GM19468 (cell line): ENCODE results near the gene DIP2C.
"Not testable (repeated sequence)": the region's sequence is repeated elsewhere in the genome, so short reads cannot be mapped to it uniquely, and the experiment has no call there.

ENCODE experiments used
- ATAC-seq: cut with Tn5 transposase; IDR thresholded peaks from one replicate; pipeline ENCODE4 v1.9.1; 2021; ENCODE audit warnings: mild to moderate bottlenecking, moderate library complexity, moderate number of reproducible peaks; ENCODE audit not compliant: unreplicated experiment; ENCODE audit errors: extremely low read depth

Gene DIP2C

DNA sequence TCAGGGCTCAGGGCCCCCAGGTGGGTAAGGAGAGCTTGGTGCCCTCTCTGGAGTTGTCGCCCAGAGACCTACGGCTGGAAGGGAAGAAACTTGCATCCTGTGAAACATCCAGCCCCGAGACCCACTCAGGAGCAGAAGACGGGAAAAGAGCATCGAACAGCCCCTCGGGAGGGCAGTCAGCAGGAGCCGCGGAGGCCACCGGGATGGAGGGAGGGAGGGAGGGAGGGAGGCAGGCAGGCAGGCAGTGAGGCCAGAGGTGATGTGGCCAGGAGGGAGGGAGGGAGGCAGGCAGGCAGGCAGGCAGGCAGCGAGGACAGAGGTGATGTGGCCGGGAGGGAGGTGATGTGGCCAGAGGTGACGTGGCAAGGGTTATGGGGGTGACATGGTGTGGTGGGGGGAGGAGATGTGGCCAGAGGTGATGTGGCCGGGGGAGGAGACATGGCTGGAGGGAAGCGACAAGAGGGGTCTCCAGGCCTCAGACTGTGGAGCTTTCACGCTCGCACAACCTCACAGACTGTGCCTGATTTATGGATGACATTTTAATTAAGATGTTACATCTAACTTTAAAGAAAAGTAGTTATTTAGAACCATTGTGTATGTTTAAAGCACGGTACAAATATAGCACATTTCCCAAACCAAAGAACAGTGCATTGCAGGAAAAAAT lies 141.1 kb downstream of the DIP2C start:
- no peak for ATAC-seq

- ATAC-seq, result no peak
Measured at GRCh38 chr10:547591-548081, 141.8 kb downstream of the DIP2C start.

DNA sequence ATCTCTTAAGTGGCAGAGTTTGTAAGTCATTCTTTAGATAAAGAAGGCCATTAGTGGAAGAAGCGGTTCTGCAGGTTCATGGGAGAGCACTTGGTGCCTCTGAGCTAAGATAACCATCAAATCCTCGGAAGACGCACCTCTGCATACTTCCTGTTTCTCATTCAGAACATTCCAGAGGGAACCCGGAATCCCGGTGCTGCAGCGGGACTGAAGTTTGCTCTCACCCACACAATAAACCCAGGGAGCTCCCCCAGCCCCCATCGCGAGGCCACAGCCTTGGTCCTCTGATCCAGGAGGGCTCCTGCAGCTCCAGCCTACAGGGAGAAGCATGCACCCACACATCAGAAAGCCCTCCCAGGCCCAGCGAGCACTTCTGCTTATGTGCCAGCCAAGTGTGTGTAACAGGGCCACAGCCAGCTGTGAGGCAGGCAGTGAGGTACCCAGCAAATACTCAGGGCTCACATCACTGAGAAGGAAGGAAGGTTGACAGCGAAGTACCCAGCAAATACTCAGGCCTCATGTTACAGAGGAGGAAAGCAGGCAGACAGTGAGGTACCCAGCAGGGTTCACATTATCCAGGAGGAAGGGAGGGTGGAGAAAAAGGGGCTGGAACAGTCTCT lies 142.4 kb downstream of the DIP2C start:
- no peak for ATAC-seq

DNA sequence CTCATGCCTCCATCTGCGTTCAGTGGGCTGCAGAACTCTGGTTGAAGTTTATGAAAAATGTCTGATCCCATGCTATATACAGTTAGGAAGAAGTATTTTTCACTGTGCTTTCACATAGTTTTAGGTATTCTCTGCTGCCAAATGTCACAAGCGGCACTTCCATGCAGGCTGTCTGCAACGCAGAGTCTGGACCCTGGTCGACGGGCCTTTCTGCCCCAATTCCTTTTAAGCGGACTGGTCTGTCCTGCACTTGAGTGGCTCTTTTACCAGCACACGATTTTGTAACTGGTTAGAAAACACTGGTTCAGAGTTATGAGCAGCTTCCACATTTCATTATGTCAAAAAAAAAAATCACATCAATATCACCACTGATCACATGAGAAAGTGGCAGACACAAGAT lies 143.0 kb downstream of the DIP2C start:
- no peak for ATAC-seq

DNA sequence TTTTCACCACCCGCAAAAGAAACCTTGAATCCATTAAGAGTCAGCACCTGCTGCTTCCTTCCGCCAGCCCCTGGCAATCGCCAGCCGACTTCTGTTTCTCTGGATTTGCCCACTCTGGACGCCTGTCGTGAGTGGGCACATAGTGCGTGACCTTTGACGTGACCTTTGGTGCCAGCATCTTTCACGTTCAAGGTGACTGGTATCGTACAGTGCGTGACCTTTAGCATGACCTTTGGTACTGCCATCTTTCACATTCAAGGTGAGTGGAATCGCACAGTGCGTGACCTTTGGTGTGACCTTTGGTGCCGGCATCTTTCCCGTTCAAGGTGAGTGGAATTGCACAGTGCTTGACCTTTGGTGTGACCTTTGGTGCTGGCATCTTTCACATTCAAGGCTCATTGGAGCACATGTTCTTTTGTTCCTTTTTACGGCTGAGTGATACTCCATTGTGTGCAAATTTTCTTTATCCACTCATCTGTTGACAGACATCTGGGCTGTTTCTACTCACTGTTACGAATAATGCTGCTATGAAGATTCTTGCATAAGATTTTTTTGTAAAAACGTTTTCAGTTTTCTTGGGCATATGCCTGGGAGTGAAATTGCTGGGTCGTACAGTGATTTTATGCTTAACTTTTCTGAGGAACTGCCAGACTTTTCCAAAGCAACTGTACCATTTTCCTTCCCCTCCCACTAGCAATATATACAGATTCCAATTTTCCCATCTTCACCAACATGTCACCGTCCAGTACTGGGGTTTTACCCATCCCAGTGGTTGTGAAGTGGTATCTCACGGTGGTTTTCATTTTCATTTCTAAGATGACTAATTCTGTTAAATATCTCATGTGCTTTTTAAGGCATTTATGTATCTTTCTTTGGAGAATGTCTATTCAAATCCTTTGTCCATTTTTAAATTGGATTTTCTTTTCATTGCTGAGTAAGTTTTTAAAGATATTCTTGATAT lies 145.3 kb downstream of the DIP2C start:
- ATAC-seq, result no peak

DNA sequence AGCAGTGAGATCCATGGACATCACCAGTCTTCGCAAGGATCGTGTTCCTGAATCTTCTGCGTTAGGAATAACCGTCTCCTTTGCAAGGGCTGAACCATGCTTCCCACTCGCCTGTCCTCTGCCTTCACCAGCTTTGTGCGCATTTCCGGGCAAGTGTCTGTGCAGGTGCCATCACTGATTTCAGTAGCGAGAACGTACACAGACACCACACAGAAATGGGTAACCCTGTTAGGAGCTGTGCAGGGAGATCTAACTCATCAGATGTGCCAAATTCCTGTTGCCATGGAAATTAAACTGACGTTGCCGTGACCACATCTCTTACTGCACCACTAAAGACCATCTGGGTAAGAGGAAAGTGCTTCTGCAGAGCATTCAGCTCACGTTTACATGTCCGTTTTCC lies 146.3 kb downstream of the DIP2C start:
- ATAC-seq, result no peak

GRCh38 chr10:541750-542371 lies 147.6 kb downstream of the DIP2C start:
- no peak for ATAC-seq

DNA sequence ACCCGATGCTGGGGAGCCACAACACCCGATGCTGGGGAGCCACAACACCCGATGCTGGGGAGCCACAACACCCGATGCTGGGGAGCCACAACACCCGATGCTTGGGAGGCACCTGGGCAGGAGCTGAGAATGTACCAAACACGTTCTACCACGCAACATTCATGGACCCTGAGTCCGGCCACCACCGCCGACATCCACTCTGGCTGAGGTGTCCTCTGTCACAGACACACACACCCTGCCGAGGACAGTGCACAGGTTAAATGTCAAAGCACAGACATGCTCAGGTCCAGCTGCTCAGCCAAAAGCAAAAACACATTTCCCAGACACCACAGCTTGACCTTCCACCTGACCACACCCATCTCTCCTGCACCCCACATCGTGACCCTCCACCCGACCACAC lies 148.4 kb downstream of the DIP2C start:
- no peak for ATAC-seq

DNA sequence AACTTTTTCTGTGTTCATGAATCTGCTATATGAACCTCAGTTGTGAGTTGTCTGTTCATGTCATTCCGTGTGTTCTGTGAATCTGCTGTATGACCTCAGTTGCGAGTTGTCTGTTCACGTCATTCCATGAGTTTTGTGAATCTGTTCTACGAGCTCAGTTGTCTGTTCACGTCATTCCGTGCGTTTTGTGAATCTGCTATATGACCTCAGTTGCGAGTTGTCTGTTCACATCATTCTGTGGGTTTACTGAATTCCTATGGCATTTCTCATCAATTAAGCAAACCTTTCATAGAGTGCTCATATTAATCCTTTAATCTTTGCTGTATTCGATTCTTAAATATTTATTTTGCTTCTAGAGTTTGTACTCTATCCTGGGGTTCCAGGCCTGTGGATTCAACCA lies 150.6 kb downstream of the DIP2C start:
- no peak for ATAC-seq

GRCh38 chr10:536935-537334 lies 152.5 kb downstream of the DIP2C start:
- ATAC-seq, result no peak

GRCh38 chr10:536371-536925 lies 153.0 kb downstream of the DIP2C start:
- no peak for ATAC-seq

- ATAC-seq, result no peak
Measured at GRCh38 chr10:535952-536351, 153.5 kb downstream of the DIP2C start.

GRCh38 chr10:535051-535450 lies 154.4 kb downstream of the DIP2C start:
- no peak for ATAC-seq

DNA sequence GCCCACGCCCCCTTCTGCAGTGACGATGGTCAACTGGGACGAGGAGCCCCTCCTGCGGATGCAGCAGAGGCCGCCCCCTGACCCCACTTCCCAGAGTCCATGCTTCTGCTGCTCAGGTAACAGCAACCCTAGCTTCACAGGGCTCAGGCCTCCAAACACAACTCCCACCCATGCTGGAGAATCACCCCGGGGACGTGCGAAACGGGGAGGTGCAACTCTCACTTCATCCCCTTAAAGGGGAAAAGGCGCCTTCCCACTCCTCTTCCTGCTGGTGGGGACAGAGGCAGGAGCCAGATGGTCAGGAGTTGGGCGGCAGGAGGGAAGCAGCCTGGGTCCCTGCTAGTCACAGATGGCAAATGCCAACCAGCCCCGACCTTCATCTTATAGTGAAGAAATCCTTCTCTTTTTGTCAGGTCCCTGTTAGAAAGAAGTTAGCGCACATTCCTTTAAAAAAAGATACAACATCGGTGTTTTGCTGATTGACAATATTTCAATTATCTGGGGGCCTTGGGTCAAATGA lies 155.4 kb downstream of the DIP2C start:
- no peak for ATAC-seq

GRCh38 chr10:533611-534010 lies 155.9 kb downstream of the DIP2C start:
- no peak for ATAC-seq

DNA sequence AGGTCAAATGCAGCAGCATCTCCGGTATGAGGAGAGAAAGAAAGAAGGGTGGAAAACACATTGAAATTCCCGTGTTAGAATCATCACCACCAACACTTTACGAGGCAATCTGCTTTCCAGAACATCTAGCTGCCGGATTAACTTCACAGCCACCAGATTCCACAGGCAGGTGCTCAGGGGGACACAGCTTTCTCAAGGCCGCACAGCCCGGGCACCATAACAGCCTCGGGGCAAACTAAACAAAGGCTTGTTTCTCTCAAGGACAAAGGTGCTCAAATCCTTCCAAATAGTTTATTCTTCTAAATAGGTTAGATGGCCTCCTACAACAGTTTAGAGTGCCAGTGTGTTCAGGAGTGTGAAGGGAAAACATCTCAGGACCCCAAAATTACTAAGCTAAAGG lies 156.3 kb downstream of the DIP2C start:
- ATAC-seq, result no peak

- not testable (repeated sequence) for ATAC-seq
Measured at GRCh38 chr10:532331-532730, 157.1 kb downstream of the DIP2C start.

- no peak for ATAC-seq
Measured at GRCh38 chr10:531541-531940, 157.9 kb downstream of the DIP2C start.

DNA sequence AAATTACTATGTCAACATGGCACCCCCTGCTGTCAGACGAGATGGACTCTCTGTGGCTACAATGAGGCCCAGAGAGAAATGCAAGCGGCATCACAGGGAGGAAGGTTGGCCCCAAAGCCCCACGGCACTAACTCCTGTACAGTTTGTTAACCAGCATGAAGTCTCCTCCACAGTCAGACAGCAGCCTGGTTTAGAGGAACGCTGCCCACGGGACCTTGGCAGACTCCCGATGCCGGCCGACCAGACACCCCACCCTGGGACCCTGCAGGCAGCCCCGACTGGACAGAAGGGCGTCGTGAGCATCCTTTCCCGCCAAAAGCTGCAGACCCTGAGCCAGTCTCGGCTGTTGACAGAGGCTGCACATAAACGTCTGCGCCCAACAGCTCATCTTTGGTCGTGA lies 158.8 kb downstream of the DIP2C start:
- ATAC-seq, result no peak
